Sigmoid colon (tissue), 7 donors: ENCODE results near the gene CDIPT. TPM values are rescaled to one million over a fixed set of nuclear protein-coding genes. Genes with fewer than 3 reads are reported as not detected.

Experiments
- DNase-seq: peaks from one replicate; pipeline ENCODE4 v3.0.0-alpha.2; 2019
- H3K27ac ChIP-seq, 4 donors: fragments of 200-600 bp; sonication (generic); one replicate each; pipeline ENCODE4 v1.5.1; 2016 to 2019; ENCODE audit warnings: mild to moderate bottlenecking in 1 of 4
- H3K27me3 ChIP-seq, 3 donors: fragments of 200-600 bp; sonication (generic); one replicate each; pipeline ENCODE4 v1.5.1; 2019; ENCODE audit warnings: mild to moderate bottlenecking in 1 of 3
- H3K36me3 ChIP-seq, 4 donors: fragments of 200-600 bp; sonication (generic); one replicate each; pipeline ENCODE4 v1.5.1; 2016 to 2019
- H3K4me1 ChIP-seq, 4 donors: fragments of 200-600 bp; sonication (generic); one replicate each; pipeline ENCODE4 v1.5.1; 2017 to 2019
- H3K4me3 ChIP-seq, 4 donors: fragments of 200-600 bp; sonication (generic); one replicate each; pipeline ENCODE4 v1.5.1; 2017 to 2019; ENCODE audit warnings: mild to moderate bottlenecking in 2 of 4, moderate library complexity in 1 of 4
- H3K9me3 ChIP-seq, 4 donors: fragments of 200-600 bp in 3 of 4; sonication (generic) in 3 of 4; one replicate each; pipeline versions ENCODE4 v1.5.1 to v1.6.1; 2013 to 2019
- CTCF ChIP-seq, 4 experiments: fragments of 450-650 bp in 3 of 4; fragments of 200-600 bp in 1 of 4; IDR thresholded peaks; one replicate each; pipeline ENCODE4 v1.5.1; 2016 to 2019; ENCODE audit warnings: antibody characterized with exemption in 4 of 4, mild to moderate bottlenecking in 3 of 4, moderate library complexity in 2 of 4
- EP300 ChIP-seq, 4 donors: sonication (generic); formaldehyde crosslinking; IDR thresholded peaks; one replicate each; pipeline ENCODE4 v1.6.1; 2017; ENCODE audit warnings: antibody characterized with exemption in 4 of 4
- POLR2A ChIP-seq, 2 donors: fragments of 450-650 bp; IDR thresholded peaks; one replicate each; pipeline ENCODE4 v1.6.1; 2016; ENCODE audit warnings: antibody characterized with exemption in 2 of 2, mild to moderate bottlenecking in 2 of 2, moderate library complexity in 2 of 2
- POLR2AphosphoS5 ChIP-seq, 4 donors: sonication (generic); formaldehyde crosslinking; IDR thresholded peaks; one replicate each; pipeline ENCODE4 v1.6.1; 2017; ENCODE audit warnings: antibody characterized with exemption in 4 of 4
- WGBS, 2 donors: extraction: QIAGEN DNeasy Blood & Tissue Kit; methylation state at CpG; one replicate each; pipeline ENCODE4 v1.1.7; 2013; 5-methylcytosine and 5-hydroxymethylcytosine counted together
- intact Hi-C: fragments of 100-400 bp; cut with DNase I; formaldehyde crosslinking; loops from one replicate; pipeline ENCODE4 v1.15.1; 2023
- polyA plus RNA-seq, 3 donors: library from polyadenylated mRNA; stranded (reverse); fragments of 200-250 nt; gene quantifications; one replicate each; pipeline ENCODE4 v1.2.3, GENCODE V29; 2013
- total RNA-seq, 4 donors: library from RNA; depleted of rRNA; stranded (reverse); fragments of >200 nt; gene quantifications; one replicate each; pipeline ENCODE4 v1.1.0, GENCODE V29; 2016
- donor health status: healthy with polysubstance abuse.
- donor health status: Bipolar disorder and iron deficiency.
- donor health status: healthy.

Gene CDIPT
- total and polyA plus RNA-seq, 7 donors, result 39.8 to 120 (median 107) TPM

DNA sequence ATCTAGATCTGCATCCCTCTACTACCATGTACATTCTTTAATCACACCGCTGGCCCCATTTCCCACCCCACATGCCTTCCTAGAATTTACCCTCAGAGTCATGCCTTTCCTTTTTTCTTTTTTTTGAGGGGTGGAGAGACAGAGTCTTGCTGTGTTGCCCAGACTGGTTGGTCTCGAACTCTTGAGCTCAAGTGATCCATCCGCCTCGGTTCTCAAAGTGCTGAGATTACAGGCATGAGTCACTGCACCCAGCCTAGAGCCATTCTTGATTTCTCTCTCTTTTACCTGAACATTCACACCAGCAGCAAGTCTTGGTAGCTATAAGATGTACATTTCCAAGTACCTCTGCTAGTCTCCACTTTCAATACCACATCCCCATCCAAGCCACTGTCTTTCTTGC lies 44.9 kb downstream of the CDIPT start:
- 72 to 87% methylated on average over 4 of the region's 4 CpGs for WGBS, 2 donors
- Histone ChIP-seq H3K36me3 (peaks cover 0 to 16% (median 4%) of the 10 kb centered on the region in 4 donors), H3K9me3 (no peaks in the 10 kb centered on the region), H3K27ac (peak overlapping the region in 2 of 4 donors; percentile 12 to 94), H3K27me3 (no peaks in the 10 kb centered on the region), H3K4me1 (peaks cover 0 to 80% (median 71%) of the 10 kb centered on the region in 4 donors), H3K4me3 (no peak overlapping the region)
- TF ChIP-seq CTCF (IDR thresholded peaks at IDR 0.05) (no peak), POLR2A (IDR thresholded peaks at IDR 0.05) (no peak), POLR2AphosphoS5 (IDR thresholded peaks at IDR 0.05) (no peak), EP300 (IDR thresholded peaks at IDR 0.05) (no peak)
- DNase-seq, result no peak
- intact Hi-C loops, result loop anchor here (5.0 to 10.0 kb wide), 3 partner anchors 154 to 837 kb away; partner anchors contain the start of genes FBRS, PRR14, TAOK2 and TBX6

DNA sequence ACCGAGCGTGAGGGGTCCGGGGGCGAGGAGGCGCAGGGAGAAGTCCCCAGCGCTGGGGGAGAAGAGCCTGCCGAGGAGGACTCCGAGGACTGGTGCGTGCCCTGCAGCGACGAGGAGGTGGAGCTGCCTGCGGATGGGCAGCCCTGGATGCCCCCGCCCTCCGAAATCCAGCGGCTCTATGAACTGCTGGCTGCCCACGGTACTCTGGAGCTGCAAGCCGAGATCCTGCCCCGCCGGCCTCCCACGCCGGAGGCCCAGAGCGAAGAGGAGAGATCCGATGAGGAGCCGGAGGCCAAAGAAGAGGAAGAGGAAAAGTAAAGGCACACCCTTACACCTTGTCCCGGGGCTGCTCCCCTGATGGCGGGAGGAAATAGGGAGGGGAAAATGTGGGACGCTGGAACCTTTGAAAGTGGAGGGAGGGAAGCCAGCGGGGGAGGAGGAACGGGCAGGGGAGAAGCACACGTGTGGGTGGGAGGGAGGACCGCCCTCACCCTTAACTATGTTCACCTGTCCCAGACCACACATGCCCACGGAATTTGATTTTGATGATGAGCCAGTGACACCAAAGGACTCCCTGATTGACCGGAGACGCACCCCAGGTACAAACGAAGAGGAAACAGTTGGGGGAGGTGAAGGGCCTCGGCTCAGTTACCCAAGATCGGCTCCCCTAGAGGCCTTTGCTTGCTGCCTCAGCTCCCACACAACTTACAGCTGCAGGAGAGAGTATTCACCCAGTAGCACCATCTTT lies 46.2 kb downstream of the CDIPT start:
- DNase-seq, result peak; percentile 88
- intact Hi-C loops, result loop anchor here (5.0 to 10.0 kb wide), 3 partner anchors 155 to 838 kb away; partner anchors contain the start of genes FBRS, PRR14, TAOK2 and TBX6
- H3K4me1 ChIP-seq, result peaks cover 0 to 82% (median 71%) of the 10 kb centered on the region in 4 donors

GRCh38 chr16:29815793-29816693 lies 47.0 kb downstream of the CDIPT start, which contains the start of gene PAGR1:
TSS of gene PAGR1 (plus strand) at chr16:29816152. CDS start at chr16:29816526, 374 bp downstream.
- H3K9me3 ChIP-seq, result no peaks in the 10 kb centered on the region
- 0% methylated on average over 70 of the region's 70 CpGs for WGBS, 2 donors
- H3K27ac ChIP-seq, result peak within 1 kb of the TSS; percentile 94 to 97 (median 95)
- DNase-seq, result peak; percentile 100
- intact Hi-C loops, result loop anchor here (5.0 to 10.0 kb wide), 3 partner anchors 156 to 839 kb away; partner anchors contain the start of genes FBRS, PRR14, TAOK2 and TBX6
- peak within 1 kb of the TSS; percentile 58 to 78 (median 66) for H3K4me3 ChIP-seq
- H3K27me3 ChIP-seq, result no peaks in the 10 kb centered on the region
- TF ChIP-seq POLR2A (IDR thresholded peaks at IDR 0.05), result peak; percentile 24 to 59
- peak in 1 of 4 donors; percentile 35 for TF ChIP-seq EP300 (IDR thresholded peaks at IDR 0.05)
- peak; percentile 72 to 85 (median 83) for TF ChIP-seq POLR2AphosphoS5 (IDR thresholded peaks at IDR 0.05)
- TF ChIP-seq CTCF (IDR thresholded peaks at IDR 0.05), result peak; percentile 68 to 88 (median 82)
- H3K4me1 ChIP-seq, result peaks cover 0 to 79% (median 66%) of the 10 kb centered on the region in 4 donors
- H3K36me3 ChIP-seq, result peaks cover 0 to 16% (median 4%) of the 10 kb centered on the region in 4 donors

More for the DNA sequence above, 46.2 kb downstream of the CDIPT start:
- H3K27ac ChIP-seq, result peak overlapping the region; percentile 94 to 97 (median 95)
- no peaks in the 10 kb centered on the region for H3K9me3 ChIP-seq
- 0 to 2% methylated on average over 37 of the region's 37 CpGs for WGBS, 2 donors
- TF ChIP-seq POLR2AphosphoS5 (IDR thresholded peaks at IDR 0.05) (peak in 3 of 4 donors; percentile 33 to 65 (median 54)), POLR2A (IDR thresholded peaks at IDR 0.05) (peak in 1 of 2 donors; percentile 39), EP300 (IDR thresholded peaks at IDR 0.05) (no peak), CTCF (IDR thresholded peaks at IDR 0.05) (no peak)
- no peaks in the 10 kb centered on the region for H3K27me3 ChIP-seq
- peak overlapping the region; percentile 58 to 78 (median 66) for H3K4me3 ChIP-seq
- peaks cover 0 to 16% (median 4%) of the 10 kb centered on the region in 4 donors for H3K36me3 ChIP-seq

DNA sequence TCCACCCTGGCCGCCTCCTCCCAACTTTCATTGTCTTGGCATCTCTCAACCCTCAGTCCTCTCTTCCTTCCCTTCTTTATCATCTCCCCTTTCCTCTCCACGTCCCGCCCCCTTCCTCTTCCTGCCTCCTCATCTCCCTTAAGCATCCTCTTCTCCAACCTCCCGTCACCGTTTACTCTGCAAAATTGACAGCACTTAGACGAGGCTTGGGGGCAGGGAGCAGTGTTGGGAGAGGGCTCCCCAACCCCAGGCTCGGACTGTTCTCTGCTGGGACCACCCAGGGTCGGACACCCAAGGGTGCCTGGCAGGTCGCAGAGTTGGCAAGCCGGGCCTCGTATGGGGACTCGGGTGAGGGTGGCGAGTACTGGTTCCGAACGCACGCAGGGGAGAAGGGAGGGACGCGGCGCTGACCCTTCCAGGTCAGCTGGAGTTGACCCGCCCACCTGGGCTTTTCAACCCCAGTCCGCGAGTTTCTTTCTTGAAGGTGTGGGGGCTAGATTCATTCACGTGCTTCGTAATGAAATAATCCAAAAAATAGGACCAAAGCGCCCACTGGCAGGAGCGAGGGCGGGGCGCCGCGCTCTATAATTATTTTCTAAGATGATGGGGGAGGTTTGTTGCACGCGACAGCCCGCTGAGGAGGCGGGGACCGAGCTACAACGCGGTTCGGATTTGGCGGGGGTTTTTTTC lies 47.8 kb downstream of the CDIPT start:
- H3K27me3 ChIP-seq, result no peaks in the 10 kb centered on the region

More for the DNA sequence above, 47.8 kb downstream of the CDIPT start:
- TF ChIP-seq CTCF (IDR thresholded peaks at IDR 0.05) (no peak), EP300 (IDR thresholded peaks at IDR 0.05) (no peak), POLR2A (IDR thresholded peaks at IDR 0.05) (no peak), POLR2AphosphoS5 (IDR thresholded peaks at IDR 0.05) (no peak)
- 4 to 6% methylated on average over 39 of the region's 39 CpGs for WGBS, 2 donors
- peaks cover 0 to 18% (median 4%) of the 10 kb centered on the region in 4 donors for H3K36me3 ChIP-seq
- H3K4me3 ChIP-seq, result peak overlapping the region; percentile 21 to 78 (median 63)
- peak; percentile 79 for DNase-seq
- H3K9me3 ChIP-seq, result no peaks in the 10 kb centered on the region
- peak overlapping the region; percentile 94 to 97 (median 95) for H3K27ac ChIP-seq
- H3K4me1 ChIP-seq, result peaks cover 0 to 81% (median 71%) of the 10 kb centered on the region in 4 donors
- intact Hi-C loops, result loop anchor here (5.0 to 10.0 kb wide), 3 partner anchors 157 to 840 kb away; partner anchors contain the start of genes FBRS, PRR14, TAOK2 and TBX6
